Transverse colon (tissue), 3 donors: Measurements from ENCODE around the gene MTHFD2L.

ENCODE experiments used
- CTCF ChIP-seq, 5 experiments: fragments of 200-600 bp in 3 of 5; fragments of 450-650 bp in 2 of 5; sonication (generic) in 3 of 5; IDR thresholded peaks; 1 replicate in 2 of 5; 2 replicates in 3 of 5; pipeline ENCODE4 v1.5.1; 2016 to 2017; ENCODE audit warnings: antibody characterized with exemption in 5 of 5, inconsistent platforms in 3 of 5, mild to moderate bottlenecking in 2 of 5, moderate library complexity in 1 of 5
- POLR2A ChIP-seq: fragments of 450-650 bp; IDR thresholded peaks from one replicate; pipeline ENCODE4 v1.6.1; 2016; ENCODE audit warnings: antibody characterized with exemption, mild to moderate bottlenecking, moderate library complexity

DNA sequence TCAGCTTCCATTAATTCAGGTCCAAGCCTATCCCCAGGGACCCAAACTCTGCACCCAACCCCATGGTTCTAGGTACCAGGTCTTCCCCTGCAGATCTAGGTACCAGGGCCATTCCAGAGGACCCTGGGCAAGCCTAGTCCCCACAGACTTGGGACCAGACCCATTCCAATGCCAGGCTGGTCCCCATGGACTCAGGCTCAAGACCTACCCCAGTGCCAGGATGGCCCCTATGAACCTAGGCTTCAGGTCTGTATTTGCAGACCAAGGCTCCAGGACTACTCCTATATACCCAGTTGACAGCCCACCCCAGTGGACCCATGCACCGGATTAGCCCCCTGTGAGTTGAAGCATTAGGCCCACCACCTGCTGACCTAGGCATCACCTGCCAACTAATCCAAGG, 8.9 kb downstream of the MTHFD2L start:
- TF ChIP-seq POLR2A (no peak), CTCF (IDR thresholded peaks at IDR 0.05) (no peak)
